PC-3 (cell line): Measurements from ENCODE around the gene DCDC1.

Experiments used
- EZH2 ChIP-seq: fragments of 300-600 bp; sonication (generic); IDR thresholded peaks from one replicate; pipeline ENCODE4 v1.6.1; 2017; ENCODE audit warnings: antibody characterized with exemption, mild to moderate bottlenecking, low read length; ENCODE audit not compliant: unreplicated experiment
- EZH2phosphoT487 ChIP-seq: fragments of 300-600 bp; sonication (generic); IDR thresholded peaks from 2 replicates; pipeline ENCODE4 v1.6.1; 2018; ENCODE audit warnings: mild to moderate bottlenecking, antibody characterized with exemption, low read length, borderline replicate concordance

GRCh38 chr11:31404614-31405013 is 35.1 kb upstream of the DCDC1 start:
- TF ChIP-seq EZH2, result no peak
- TF ChIP-seq EZH2phosphoT487, result no peak
